Smooth muscle cell of the brain vasculature (primary cell): Measurements from ENCODE around the gene MRPS15.

Experiments
- DNase-seq: peaks from one replicate; pipeline ENCODE4 v3.0.0-alpha.2; 2012; ENCODE audit warnings: low read depth, low spot score

MRPS15 gene

DNA sequence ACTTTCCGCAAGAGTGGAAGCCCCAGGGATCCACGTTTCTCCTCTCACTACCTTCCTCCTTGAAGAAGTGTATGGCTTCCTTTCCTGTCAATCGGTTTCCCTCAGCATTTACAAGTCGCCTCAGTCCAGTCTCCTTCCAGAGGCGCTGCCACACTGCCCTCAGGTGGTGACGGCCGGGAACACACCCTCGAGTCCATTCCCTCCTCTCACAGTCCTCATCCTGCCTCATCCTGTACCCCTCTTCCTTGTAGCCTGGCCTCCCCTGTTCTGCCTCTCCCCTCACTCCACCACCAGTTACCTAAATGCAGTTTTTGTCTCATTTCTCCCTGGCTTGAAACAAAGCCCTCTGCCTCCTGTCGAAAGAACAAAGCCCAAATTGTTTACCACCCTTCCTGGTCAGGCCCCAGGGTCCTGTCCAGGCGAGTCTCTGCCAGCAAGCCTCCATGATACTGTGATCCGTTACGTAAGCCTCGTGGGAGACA lies 43.3 kb downstream of the MRPS15 start:
- peak; percentile 72 for DNase-seq

DNA sequence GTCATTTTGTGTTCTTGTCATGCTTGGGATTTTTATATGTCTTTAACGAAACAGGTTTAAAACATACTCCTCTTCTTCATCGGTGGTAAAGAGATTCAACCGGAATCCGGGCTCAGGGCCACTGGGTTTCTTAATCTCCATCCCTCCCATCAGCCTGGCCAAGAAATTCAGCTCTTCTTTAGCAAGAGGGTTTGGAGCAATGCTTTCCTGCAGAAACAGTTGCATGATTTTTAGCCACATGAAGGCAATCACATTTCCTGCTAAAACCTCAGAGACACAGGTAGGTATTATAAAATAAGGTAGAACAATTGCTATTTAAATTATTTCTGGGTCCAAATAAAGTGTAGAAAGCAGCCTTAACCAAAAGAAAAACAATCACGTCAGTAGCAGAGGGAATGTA lies 43.8 kb downstream of the MRPS15 start:
- no peak for DNase-seq

DNA sequence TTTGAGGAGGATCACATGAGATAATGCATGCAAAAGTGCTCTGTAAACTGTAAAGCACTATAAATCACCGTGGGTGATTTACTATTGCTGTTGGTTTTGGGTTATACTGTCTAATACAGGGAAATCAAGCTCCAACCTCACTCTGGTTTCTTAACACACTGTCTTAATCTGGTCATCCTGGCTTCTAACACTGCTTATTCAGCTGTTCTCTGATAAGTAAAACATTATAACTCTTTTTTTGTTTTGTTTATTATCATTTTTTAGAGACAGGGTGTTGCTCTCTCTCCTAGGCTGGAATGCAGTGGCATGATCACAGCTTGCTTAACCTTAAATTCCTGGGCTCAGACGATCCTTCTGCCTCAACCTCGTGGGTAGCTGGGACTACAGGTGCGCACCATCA lies 44.6 kb downstream of the MRPS15 start:
- DNase-seq, result no peak

DNA sequence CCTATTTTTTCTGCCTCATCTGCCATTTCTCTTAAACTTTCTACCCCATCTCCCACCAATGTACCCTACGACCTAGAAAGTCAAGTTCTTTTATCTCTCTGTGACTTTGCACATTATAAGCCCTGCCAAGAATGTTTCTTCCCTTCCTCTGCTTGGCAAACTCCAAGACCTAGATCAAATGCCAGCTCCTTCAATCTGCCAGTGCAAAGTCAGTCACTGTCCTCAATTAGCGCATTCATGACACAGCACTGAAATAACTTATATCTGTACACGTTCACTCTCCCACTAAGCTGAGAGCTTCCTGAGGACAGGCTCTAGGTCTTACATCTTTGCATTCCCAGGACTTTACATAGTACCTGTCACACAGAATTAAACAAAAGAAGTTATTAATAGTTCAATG lies 45.0 kb downstream of the MRPS15 start:
- DNase-seq, result no peak

DNA sequence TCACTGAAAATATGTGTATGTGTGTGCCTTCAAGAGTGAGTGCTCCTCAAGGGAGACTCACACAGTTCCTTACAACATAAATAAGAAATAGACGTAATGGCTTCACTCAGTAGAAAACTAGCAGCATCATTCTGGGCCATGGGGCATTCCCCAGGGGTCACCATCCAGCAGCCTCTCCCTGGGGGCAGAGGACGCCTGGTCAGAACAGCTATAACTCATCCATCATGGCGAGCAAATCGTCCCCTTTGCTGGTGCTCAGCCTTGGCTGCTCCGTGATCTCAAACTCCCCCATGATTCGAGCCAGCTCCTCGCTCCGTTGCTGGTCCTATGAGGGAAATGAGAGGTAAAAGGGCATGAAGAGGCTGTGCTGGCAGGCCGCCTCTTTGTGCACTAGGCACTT lies 46.3 kb downstream of the MRPS15 start:
- DNase-seq, result no peak

DNA sequence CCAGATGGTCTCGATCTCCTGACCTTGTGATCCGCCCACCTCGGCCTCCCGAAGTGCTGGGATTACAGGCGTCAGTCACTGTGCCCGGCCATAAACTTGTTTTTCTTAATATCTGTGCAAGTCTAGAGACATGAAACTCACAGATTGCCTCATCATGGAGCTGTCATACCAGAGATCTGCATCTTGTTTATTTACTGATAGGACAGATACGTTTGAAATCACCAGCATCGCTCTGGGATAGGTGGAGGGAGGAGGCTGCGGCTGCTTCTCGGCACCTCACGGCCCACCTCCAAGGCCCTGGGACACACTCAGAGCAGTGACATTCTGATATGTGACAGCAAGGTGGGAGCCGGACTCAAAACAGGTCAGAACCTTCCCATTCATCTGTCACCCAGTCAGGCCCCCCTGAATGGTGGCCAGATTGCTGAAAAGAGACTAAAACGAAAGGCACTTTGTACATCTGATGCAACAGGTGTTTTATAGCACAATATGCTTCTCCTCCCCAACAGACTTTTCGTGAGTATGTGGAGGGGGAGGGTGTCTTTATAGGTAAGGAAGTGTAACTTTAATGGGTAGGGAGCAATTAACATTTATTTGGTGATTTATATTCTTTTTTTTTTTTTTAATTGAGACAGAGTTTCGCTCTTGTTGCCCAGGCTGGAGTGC lies 48.4 kb downstream of the MRPS15 start:
- DNase-seq, result no peak

DNA sequence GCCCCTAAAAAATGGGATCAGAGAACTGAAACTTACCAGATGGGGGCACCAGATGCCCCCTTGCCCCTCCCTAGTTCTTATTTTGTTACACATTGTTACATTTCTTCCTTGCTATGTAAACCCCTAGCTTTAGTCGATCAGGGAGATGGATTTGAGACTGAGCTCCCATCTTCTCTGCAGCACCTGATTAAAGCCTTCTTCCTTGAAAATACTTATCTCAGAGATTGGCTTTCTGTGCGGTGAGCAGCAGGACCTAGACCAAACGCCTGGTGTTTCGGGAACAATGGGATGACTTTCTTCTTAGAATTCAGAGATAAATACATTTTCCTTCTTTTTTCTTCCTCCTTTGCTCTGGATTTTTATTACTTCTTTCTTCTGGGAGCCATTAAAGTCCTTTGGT lies 49.8 kb downstream of the MRPS15 start:
- no peak for DNase-seq

DNA sequence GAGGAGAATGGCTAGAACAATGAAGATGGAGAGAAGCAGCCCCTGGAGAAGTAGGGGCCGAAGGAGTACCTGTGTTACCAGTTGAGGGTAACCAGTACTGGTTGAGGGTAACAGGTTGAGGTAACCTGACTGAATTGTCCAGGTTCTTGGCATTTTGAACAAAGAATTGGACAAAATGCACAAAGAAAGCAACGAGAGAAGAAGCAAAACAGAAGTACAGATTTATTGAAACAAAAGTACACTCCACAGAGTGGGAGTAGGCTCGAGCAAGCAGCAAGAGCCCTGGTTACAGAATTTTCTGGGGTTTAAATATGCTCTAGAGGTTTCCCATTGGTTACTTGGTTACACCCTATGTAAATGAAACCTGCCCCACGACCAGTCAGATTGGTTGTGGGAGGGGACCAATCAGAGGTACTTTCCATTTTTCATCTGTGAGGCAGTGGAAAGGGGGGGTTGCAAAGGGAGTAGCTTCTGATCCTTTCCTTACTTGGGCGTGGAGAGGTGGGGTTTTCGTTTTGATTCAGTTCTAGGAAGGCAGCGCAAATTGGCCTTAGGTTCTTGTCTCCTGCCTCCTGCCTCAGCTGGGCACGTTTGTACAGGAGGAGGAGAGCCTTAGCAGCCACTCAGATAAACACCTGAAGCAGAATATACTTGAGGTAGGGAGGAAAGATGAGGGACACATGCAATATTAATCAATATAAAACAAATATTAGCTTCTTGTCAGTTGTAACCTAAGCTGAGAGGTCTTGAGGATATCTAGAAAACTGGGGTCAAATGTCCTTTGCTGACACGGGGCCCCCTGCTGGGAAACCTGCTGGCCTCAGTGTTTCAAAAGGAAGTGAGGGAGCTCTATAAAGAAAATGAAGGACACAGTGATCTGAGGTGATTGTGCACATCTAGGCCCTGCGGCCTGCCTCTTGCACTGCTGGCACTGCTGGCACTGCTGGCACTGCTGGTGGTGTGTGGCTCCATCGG lies 52.2 kb downstream of the MRPS15 start:
- DNase-seq, result no peak

DNA sequence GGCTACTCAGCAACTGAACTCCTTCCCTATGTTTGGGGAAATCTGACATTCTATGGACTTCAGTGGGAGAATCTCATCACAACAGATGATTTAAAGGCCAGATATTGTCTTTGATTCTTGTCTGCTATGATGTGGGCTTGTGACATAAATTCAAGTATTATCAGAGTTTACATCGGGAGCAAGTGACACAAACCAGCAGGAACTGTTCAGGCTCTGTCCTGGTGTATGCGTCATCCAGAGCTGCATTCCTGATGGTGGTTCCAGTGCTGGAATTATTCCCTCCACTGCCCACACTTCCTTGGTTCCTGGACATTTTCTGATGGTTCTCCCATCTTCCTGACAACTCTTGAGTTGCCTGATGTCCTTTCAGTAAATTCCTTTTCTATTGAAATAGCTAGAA lies 55.7 kb downstream of the MRPS15 start:
- no peak for DNase-seq

DNA sequence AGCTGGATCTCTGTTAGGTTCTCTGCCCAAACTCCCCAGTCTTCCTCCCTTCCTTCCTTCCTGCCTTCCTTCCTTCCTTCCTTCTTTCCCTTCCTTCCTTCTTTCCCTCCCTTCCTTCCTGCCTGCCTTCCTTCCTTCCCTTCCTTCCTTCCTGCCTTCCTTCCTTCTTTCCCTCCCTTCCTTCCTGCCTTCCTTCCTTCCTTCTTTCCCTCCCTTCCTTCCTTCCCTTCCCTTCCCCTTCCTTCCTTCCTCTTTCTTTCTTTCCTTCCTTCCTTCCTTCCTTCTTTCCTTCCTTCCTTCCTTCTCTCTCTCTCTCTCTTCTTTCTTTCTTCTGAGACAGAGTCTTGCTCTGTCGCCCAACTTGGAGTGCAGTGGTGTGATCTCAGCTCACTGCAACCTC lies 57.7 kb downstream of the MRPS15 start:
- no peak for DNase-seq
